HG03175 (cell line): Measurements from ENCODE around the gene KRT5.
"Not testable (repeated sequence)": the region's sequence is repeated elsewhere in the genome, so short reads cannot be mapped to it uniquely, and the experiment has no call there.

Experiments used
- ATAC-seq: cut with Tn5 transposase; IDR thresholded peaks from one replicate; pipeline ENCODE4 v1.9.1; 2021; ENCODE audit warnings: mild to moderate bottlenecking, moderate library complexity; ENCODE audit not compliant: unreplicated experiment

Gene KRT5

DNA sequence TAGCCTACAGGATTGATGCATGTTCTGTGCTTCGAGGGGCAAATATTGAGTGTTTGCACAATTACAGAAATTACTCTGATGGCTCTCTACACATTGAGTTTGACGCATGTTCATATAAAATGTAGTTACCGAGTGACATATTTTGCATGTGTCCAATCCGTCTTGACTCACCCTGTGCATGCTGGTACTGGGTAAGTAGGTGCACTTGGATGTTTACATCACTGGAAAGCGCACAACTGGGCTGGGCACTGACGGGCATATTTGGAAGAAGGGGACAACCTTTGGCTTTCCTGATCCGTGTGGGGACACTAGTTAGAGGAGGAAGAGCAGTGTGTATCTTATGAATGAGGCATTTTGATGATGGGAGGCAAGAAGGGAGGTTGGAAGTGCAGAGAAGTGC is 22.2 kb downstream of the KRT5 start:
- no peak for ATAC-seq

DNA sequence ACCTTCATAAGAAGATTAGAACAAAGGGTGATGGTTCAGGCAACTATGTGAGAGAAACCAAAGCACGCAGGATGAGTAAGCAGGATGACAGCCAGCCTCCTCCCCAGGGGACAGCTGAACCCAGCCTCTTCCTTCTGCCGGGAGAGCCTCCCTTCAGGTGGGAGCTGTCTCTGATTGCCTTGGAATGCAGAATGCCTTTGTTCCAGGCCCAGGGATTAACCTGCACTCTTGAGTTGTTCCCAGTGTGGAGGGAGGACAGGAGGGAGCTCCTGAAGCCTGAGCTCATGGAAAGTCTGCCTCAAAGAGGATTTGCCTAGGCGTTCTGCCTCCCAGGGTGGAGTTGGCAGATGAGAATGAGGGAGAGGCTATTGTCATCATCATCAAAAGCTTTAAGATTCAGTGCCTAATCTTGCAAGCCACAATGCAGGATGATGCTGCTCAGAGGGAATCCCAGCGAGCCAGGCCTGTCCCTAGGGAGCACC is 23.6 kb downstream of the KRT5 start:
- ATAC-seq: no peak

DNA sequence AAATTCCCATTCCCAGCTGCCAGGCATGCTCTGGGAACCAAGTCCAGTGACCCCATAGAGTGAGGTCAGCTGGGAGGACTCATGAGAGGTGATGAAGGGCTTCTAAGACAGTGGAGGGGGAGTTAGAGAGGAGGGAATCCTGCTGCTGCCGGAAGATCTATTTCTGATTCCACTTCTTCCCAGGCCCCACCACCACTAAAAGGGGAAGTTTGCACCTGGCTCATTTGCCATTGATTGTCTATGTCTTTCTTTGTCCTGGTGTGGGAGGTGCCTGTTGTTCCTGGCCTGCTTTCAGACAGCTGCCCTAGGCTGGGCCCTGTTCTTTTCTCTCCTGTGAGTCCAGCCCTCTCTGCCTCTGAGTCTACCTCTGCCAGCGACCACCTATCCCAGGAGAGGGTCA is 24.1 kb downstream of the KRT5 start:
- ATAC-seq: no peak

DNA sequence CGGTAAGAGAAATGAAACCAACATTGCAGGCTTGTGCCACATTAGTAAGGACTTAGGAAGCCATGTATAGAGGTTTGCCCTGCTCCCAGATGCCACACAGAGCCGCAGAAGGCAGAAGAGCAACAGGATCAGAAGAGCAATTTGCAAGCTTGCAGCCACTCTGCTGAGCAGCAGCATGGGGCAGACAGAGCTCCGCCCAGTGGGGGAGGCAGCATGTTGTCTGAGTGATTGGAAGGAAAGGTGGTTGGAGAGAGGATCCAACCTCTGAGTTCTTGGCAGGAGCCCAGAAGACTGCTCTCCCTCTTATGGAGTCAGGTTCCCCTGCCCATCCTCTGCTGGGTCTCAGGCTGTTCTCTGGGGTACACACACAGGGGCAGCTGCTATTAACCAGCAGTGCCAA is 24.8 kb downstream of the KRT5 start:
- no peak for ATAC-seq

DNA sequence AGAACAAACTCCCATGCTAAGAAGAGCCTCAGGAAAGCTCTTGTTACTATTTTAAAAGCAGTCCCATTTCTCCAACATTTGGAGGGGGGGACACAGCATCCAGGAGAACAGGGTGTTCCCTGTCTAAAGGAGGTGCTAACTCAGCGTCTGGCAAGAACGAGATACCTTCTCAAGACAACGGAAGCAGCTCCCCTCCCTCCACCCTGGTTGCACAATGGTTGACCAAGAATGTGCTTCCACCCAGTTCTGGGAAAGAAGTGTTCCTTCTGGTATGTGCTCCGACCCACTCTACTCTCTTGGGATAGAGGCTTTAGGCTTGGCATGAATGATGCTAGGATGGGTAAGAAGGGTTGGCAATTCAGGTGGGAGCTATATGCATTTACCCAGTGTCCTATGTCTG is 25.7 kb downstream of the KRT5 start:
- ATAC-seq: no peak

DNA sequence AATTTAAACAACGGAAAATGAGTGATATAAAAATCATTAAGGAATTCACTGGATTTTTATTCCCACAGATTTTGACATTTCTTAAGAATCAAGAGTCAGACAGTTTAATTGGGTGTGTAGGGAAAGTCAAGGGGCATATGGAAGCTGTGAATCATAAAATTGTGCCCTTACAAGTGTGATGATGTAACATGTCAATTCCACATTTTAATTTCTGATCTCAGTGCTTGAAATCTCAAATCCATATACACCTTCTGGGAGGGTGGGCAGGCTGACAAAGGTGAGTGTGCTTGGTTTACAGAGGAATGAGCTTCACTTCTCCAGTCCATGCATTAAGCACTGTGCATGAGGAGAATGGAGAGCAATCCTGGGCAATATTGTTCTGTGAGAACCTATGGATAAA is 26.1 kb downstream of the KRT5 start:
- no peak for ATAC-seq

DNA sequence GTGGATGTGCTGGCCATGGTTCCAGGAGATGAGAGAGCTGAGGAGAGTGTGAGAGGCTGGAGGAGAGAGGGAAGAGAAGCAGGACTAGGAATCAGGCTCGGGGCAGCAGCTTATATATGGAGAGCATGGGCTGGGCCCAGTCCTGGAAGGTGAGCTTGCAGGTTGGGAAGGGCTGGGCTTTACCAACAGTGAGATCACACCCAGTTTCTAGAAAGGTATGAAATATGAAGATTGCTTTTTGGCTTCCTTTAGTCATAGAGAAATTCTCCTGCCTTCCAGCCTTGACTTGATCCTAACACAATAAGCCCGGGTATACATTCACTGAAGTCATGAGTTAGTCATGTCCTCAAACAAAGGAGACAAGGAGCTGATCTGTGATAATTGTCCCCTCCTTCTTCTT is 27.0 kb downstream of the KRT5 start, which contains the start of gene KRT6A:
Gene KRT6A (minus strand): TSS at position 86 of the 400 bp plus-strand sequence. CDS start 69 bp downstream, at position 17.
- ATAC-seq: no peak

DNA sequence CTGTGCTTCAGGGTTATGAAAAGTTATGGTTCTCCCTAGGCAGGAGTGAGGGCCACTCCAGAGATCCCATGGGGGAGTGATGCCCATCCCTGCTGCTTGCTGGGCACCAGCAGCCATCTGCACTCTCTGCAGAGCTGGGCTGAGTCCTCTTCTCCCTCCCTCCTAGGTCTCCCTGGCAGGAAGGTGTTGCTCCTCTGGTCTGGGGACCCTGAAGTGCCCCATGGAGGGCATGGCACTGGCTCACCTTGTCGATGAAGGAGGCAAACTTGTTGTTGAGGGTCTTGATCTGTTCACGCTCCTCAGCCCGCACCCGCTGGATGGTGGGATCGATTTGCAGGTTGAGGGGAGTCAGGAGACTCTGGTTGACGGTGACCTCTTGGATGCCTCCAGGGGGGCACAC is 27.8 kb downstream of the KRT5 start:
- ATAC-seq: not testable (repeated sequence)

DNA sequence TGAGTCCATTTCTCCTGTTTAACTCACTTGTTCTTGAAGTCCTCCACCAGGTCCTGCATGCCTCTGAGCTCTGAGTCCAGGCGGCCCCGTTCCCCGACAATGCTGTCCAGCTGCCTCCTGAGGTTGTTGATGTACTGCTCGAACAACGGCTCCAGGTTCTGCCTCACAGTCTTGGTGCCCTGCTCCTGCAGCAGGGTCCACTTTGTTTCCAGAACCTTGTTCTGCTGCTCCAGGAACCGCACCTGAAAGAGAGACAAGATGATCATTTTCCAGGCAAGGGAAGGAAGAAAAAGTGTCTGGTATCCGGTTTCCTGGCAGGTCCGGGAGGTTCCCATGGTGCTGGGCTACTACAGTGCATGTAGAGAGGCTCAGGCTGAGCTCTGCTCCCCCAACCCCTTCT is 28.7 kb downstream of the KRT5 start:
- ATAC-seq: not testable (repeated sequence)

DNA sequence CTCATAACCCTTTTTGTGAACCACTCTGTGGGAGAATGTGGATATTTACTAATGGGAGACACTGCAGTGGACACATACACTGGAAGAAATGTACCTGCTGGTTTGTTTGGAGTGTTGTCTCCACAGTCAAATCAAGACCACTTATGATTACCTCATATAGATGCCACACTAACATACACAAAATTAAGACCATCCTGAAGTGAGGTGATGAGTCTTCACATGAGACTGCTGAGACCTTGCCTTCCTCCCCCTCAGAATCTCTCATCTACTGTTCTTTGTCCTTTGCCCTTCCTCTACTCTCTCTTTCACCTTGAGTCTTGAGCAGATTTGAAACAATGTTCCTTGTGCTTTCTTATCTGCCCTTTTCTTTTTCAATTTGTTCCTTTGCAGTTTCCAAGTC is 31.5 kb downstream of the KRT5 start:
- no peak for ATAC-seq

DNA sequence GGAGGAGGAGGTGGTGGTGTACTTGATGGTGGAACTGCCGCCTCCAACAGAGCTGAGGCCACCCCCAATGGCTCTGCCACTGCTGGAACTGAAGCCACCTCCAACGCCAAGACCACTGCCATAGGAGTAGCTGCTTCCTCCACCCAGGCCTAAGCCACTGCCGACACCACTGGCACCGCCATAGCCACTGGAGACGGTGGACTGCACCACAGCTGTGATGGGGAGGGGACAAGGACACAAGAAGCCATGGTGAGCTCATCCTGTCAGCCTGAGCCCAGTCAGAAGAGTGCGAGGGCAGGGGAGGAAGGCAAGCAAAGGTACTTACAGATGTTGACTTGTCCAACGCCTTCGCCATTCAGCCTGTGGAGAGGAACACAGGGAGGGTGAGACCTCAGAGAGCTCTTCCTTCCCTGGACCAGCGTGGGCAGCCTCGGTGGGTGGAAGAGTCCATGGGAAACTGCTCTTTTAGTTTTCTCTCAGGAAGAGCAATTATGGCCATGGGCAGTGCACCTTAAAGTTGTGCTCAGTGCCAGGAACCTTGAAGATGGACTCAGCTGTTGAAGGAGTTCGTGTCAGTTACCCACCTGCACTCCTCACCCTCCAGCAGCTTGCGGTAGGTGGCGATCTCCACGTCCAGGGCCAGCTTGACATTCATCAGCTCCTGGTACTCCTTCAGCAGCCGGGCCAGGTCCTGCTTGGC is 32.3 kb downstream of the KRT5 start:
- not testable (repeated sequence) for ATAC-seq

DNA sequence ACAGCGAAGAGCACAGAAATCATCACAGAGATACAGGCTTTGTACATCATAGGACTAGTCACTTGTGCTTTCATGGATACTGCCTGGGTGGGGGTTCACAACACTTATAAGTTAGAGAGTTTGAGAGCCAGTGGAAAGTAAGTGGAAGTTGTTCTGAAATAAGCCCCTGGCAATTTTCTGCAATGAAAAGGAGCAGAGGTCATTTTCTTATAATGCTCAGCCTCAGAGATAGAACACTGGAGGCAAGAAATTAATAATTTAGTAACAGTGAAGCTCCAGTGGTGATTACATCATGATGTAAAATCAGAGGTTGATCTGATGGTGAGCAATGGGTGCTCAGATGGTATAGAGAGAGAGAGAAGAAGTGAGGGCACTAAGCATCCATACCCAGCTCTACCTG is 33.0 kb downstream of the KRT5 start:
- ATAC-seq: no peak

DNA sequence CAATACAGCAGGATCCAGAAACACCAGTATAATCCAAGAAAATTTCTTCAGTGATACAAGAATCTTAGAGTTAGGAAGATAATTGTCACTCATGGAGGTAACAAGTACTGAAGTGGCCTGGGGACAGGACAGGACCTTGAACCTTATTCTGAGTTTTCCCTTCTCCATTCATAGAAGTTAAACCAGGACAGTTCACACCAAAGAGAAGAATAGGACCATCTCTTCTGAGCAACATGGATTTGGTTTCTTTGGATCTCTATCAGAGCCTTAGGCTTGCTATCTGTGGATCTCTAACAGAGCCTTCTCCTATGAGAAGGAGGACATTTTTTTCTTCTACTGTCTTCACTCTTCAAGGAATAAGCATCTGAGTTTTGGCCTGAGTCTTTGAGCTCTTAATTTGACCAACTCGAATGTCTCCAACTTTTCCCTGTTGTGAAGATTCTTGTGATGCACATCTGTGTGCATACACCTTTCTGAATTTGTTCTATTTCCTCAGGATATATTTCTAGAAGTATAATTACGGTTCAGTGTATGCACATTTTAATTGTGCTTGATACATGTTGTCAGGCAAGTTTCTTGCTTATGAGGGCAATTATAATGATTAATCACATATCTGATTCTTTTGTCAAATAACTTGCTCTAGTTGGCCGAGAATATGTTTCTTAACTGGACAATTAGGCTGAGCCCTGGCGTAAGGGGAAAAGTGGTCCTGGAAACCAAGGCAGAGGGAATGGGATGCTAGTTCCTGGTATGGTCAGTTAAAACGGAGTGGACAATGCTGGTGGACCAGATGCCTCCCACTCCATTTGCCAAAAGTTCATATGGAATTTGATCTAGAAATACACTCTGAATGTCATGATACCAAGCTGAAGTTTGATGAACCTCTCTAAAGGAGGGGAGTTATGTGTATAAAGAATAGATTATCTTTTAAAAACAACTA is 33.8 kb downstream of the KRT5 start:
- no peak for ATAC-seq

DNA sequence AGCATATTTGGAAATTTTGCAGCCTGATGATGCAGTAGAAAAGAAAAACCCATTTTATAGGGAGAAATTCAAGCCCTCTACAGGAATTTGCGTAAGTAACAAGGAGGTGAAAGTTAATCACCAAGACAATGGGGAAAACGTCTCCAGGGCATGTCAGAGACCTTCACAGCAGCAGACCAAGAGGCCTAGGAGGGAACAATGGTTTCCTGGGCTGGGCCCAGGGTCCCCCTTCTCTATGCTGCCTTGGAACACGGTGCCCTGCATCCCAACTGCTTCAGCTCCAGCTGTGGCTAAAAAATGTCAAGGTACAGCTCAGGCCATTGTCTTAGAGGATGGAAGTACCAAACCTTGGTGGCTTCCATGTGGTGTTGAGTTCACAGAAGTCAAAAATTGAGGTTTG is 40.1 kb downstream of the KRT5 start:
- ATAC-seq: no peak

DNA sequence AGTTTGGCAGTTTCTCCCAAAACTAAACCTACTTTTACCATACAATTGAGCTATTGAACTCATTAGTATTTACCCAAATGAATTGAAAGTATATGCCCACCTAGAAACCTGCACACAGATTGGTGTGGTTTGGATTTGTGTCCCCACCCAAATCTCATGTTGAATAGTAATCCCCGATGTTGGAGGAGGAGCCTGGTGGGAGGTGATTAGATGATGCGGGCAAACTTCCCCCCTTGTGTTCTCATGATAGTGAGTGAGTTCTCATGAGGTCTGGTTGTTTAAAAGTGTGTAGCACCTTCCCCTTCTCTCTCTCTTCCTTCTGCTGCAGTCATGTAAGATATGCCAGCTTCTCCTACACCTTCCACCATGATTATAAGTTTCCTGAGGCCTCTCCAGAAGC is 42.5 kb downstream of the KRT5 start:
- ATAC-seq: no peak

DNA sequence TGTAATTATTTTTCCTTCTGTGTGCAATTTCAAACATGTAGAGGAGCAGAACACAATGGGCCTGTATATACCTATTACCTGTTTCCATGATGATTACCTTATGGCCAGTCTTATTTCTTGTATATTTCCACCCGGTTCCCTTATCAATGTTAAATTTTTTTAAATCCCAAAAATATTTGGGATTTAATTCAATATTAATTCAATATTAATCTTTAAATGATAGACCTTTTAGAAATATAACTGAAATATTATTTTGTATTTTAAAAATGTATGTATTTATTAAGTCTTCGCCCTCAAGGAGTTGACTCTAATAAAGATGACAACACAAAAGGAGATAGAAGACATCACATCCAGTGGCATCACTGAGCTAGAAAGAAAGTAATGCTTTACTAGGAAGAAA is 46.0 kb downstream of the KRT5 start:
- no peak for ATAC-seq

DNA sequence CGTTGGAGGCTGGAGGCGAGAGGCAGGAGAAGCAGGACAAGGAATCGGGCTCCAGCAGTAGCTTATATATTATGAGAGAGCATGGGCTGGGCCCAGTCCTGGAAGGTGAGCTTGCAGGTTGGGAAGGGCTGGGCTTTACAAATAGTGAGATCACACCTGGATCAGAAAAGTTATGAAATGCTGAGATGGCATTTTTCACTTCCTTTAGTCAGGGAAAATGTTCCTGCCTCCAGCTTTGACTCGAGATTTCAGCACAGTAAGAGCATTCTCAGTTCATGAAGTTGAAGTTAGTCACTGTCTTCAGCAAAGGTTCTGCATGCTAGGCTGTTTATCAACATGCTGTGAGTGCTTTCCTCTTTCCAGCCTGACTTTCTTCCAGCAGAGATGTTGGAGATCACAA is 46.4 kb downstream of the KRT5 start, which contains the start of gene KRT6C:
Gene KRT6C (minus strand): TSS at position 38 of the 400 bp plus-strand sequence. CDS start 68 bp downstream, outside the sequence.
- no peak for ATAC-seq

DNA sequence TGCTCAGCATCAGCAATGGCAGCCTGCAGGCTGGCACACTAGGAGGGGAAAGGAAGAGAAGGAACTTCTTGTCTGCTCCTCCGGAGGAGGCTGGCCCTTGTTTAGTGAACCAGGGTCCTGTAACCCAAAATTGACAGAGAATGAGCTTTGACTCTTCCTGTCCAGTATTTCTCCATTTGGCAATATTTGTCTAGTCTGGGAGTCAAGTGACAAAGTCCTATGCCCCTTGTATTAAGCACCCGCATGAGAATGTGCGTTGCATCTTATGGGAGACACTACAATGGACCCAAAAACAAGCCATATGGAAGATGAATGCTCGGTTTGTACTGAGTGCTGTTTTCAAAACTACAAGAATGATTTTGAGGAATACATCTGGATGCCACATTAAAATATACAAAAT is 50.3 kb downstream of the KRT5 start:
- no peak for ATAC-seq

DNA sequence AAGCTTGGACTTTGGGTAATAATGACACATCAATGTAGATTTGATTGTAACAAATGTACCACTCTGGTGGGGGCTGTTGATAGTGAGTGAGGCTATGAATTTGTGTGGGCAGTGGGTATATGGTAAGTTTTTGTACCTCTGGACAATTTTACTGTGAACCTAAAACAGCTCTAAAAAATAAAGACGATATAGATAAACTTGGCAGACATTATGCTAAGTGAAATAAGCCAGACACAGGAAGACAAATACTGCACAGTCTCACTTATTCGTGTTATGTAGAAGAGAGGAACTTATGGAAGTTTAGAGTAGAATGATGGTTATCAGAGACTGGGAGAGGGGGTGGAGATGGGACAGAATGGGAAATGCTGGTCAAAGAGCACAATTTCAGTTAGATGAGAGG is 55.3 kb downstream of the KRT5 start:
- no peak for ATAC-seq
